Measurements from ENCODE around the gene DGKZ. TPM values are rescaled to one million over a fixed set of nuclear protein-coding genes. Genes with fewer than 3 reads are reported as not detected.

Gene DGKZ
- total and polyA plus RNA-seq, 2 experiments from 2014 or later, result 45.1 to 170 TPM

GRCh38 chr11:46319074-46319453 lies 28.2 kb upstream of the DGKZ start:
- no peaks in the 10 kb centered on the region for H3K9me3 Mint-ChIP-seq
- H4K20me1 ChIP-seq (replicated peaks; ENCODE audit: insufficient read depth), result no peaks in the 10 kb centered on the region
- no peaks in the 10 kb centered on the region for H3K4me1 ChIP-seq (ENCODE audit: insufficient read depth)
- no peak overlapping the region for H3K4me3 ChIP-seq
- H3F3A ChIP-seq (replicated peaks; ENCODE audit: low read depth), result no peaks in the 10 kb centered on the region
- no peak overlapping the region for H3K4me2 ChIP-seq
- H3K36me3 ChIP-seq (ENCODE audit: insufficient read depth), result no peaks in the 10 kb centered on the region
- peaks cover 2% of the 10 kb centered on the region; the same call in 2 of the 3 replicates for H3K4me1 Mint-ChIP-seq
- peaks cover 9% of the 10 kb centered on the region for H3K27me3 Mint-ChIP-seq (ENCODE audit: insufficient read depth, low read depth, poor library complexity)
- H3K4me3 Mint-ChIP-seq, result no peak overlapping the region
- no peaks in the 10 kb centered on the region for H3K79me2 ChIP-seq (replicated peaks; ENCODE audit: insufficient read depth)
- H3K9me2 ChIP-seq (ENCODE audit: insufficient read depth), result no peaks in the 10 kb centered on the region
- H3K36me3 Mint-ChIP-seq (ENCODE audit: low read depth), result peaks cover 15% of the 10 kb centered on the region
- no peaks in the 10 kb centered on the region for H3K27me3 ChIP-seq (ENCODE audit: insufficient read depth)
- H3K27ac ChIP-seq (ENCODE audit: low read depth), result no peak overlapping the region
- no peak overlapping the region for H2AFZ ChIP-seq
- H3K27ac Mint-ChIP-seq, result no peak overlapping the region; the same call in 1 of the 2 replicates
- TF ChIP-seq ZNF331 (CRISPR knock-in tag; IDR thresholded peaks at IDR 0.05; ENCODE audit: low read depth) (no peak), NANOG (IDR thresholded peaks at IDR 0.05; ENCODE audit: borderline replicate concordance) (no peak)
- no peak for ATAC-seq
- DNase-seq (ENCODE audit: low spot score), result no peak

GRCh38 chr11:46321757-46322156 lies 25.5 kb upstream of the DGKZ start:
- no peak for ATAC-seq
- peaks cover 6% of the 10 kb centered on the region for H3K4me1 Mint-ChIP-seq
- no peak for TF ChIP-seq NANOG (IDR thresholded peaks at IDR 0.05; ENCODE audit: borderline replicate concordance)
- no peak for TF ChIP-seq POLR2AphosphoS5 (IDR thresholded peaks at IDR 0.05; ENCODE audit: low read depth)
- TF ChIP-seq JUNB (IDR thresholded peaks at IDR 0.05; ENCODE audit: unreplicated experiment), result no peak
- TF ChIP-seq CTCF (conservative IDR thresholded peaks at IDR 0.05; ENCODE audit: low read depth in 2 of 2), result no peak
- no peak for TF ChIP-seq REST (IDR thresholded peaks at IDR 0.05; ENCODE audit: unreplicated experiment)
- TF ChIP-seq ETS1 (IDR thresholded peaks at IDR 0.05), result no peak
- TF ChIP-seq ZNF114 (CRISPR knock-in tag; IDR thresholded peaks at IDR 0.05), result no peak
- TF ChIP-seq EZH2 (IDR thresholded peaks at IDR 0.05; ENCODE audit: low read depth, unreplicated experiment), result no peak
- no peak for TF ChIP-seq ZNF331 (CRISPR knock-in tag; IDR thresholded peaks at IDR 0.05; ENCODE audit: low read depth)

More at GRCh38 chr11:46321757-46322156, 25.5 kb upstream of the DGKZ start:
- Mint-ChIP-seq H3K27me3 (ENCODE audit: insufficient read depth, low read depth, poor library complexity) (peaks cover 15% of the 10 kb centered on the region), H3K4me3 (no peak overlapping the region), H3K27ac (no peak overlapping the region), H3K9me3 (no peaks in the 10 kb centered on the region), H3K36me3 (ENCODE audit: low read depth) (peaks cover 10% of the 10 kb centered on the region)
- Histone ChIP-seq H3K27me3 (ENCODE audit: insufficient read depth) (no peaks in the 10 kb centered on the region), H4K20me1 (replicated peaks; ENCODE audit: insufficient read depth) (no peaks in the 10 kb centered on the region), H3K4me1 (ENCODE audit: insufficient read depth) (peaks cover 4% of the 10 kb centered on the region; the same call in 1 of the 2 replicates), H3K79me2 (replicated peaks; ENCODE audit: insufficient read depth) (no peaks in the 10 kb centered on the region), H3K4me3 (no peak overlapping the region), H3K27ac (ENCODE audit: low read depth) (no peak overlapping the region), H3K36me3 (ENCODE audit: insufficient read depth) (no peaks in the 10 kb centered on the region), H3K9me2 (ENCODE audit: insufficient read depth) (no peaks in the 10 kb centered on the region), H3F3A (replicated peaks; ENCODE audit: low read depth) (no peaks in the 10 kb centered on the region; the same call in 1 of the 2 replicates), H2AFZ (no peak overlapping the region), H3K4me2 (no peak overlapping the region)
- no peak for DNase-seq (ENCODE audit: low spot score)

Data from GM23338 (cell line).